Heart left ventricle (tissue), 13 donors: ENCODE data around the gene B3GAT2.

Source experiments
- POLR2A ChIP-seq, 2 donors: fragments of 450-650 bp; IDR thresholded peaks; one replicate each; pipeline ENCODE4 v1.6.1; 2017; ENCODE audit warnings: antibody characterized with exemption in 2 of 2, mild to moderate bottlenecking in 2 of 2, moderate library complexity in 2 of 2
- TF ChIP-seq, protein P1 (sequence below), 12 donors: fragments of 200-600 bp; sonication (generic) in 4 of 12; IDR thresholded peaks; one replicate each; pipeline versions ENCODE4 v1.5.0 to v1.8.0; 2018 to 2022; ENCODE audit warnings: antibody characterized with exemption in 12 of 12, mild to moderate bottlenecking in 5 of 12
- donor health status: ischemic (EF 13 %, LVEDD 7.1; RV severe dilation, severe dysfunction).
- donor health status: DM: no; HTN: yes; CAD: no.
- donor health status: DM: no; HTN: no; CAD: no.
- donor health status: ischemic (EF 25% LVEDD 6.9; RV normal size, moderate dysfunction).
- donor health status: ischemic (EF 25% LVEDD 5.7; RV mildly dilated, moderate dysfunction).
- donor health status: ischemic (EF 35%, LVEDD 5.7; RV mildly dilated, moderate dysfunction).
- donor health status: nonischemic (EF 11% LVEDD 7.7; RV severe dilation, severe dysfunction).
- donor health status: DM: yes; HTN: yes; CAD: no.
- donor health status: PGD.
- donor health status: ischemic (EF 29% LVEDD 5.4; RV normal size, mild dysfunction).
- donor health status: nonischemic (EF 23%, LVEDD 6.1; RV moderate dilation, normal function).

- TF ChIP-seq POLR2A (IDR thresholded peaks at IDR 0.05): no peak
- TF ChIP-seq, protein P1, sequence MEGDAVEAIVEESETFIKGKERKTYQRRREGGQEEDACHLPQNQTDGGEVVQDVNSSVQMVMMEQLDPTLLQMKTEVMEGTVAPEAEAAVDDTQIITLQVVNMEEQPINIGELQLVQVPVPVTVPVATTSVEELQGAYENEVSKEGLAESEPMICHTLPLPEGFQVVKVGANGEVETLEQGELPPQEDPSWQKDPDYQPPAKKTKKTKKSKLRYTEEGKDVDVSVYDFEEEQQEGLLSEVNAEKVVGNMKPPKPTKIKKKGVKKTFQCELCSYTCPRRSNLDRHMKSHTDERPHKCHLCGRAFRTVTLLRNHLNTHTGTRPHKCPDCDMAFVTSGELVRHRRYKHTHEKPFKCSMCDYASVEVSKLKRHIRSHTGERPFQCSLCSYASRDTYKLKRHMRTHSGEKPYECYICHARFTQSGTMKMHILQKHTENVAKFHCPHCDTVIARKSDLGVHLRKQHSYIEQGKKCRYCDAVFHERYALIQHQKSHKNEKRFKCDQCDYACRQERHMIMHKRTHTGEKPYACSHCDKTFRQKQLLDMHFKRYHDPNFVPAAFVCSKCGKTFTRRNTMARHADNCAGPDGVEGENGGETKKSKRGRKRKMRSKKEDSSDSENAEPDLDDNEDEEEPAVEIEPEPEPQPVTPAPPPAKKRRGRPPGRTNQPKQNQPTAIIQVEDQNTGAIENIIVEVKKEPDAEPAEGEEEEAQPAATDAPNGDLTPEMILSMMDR (IDR thresholded peaks at IDR 0.05): no peak
Measured at GRCh38 chr6:70879496-70879895, 77.4 kb downstream of the B3GAT2 start.
